ACHN (cell line): ENCODE measurements around the gene TGFBI.

Source experiments
- DNase-seq: peaks from one replicate; pipeline ENCODE4 v3.0.0-alpha.2; 2015
- in situ Hi-C: cut with HindIII; loops from 2 replicates; pipeline ENCODE4 v1.10.0; 2017; ENCODE audit warnings: low sequenced_read_pairs, low pct_ligation_motif_present, low pct_unique_long_range_greater_than_20kb

TGFBI gene

DNA sequence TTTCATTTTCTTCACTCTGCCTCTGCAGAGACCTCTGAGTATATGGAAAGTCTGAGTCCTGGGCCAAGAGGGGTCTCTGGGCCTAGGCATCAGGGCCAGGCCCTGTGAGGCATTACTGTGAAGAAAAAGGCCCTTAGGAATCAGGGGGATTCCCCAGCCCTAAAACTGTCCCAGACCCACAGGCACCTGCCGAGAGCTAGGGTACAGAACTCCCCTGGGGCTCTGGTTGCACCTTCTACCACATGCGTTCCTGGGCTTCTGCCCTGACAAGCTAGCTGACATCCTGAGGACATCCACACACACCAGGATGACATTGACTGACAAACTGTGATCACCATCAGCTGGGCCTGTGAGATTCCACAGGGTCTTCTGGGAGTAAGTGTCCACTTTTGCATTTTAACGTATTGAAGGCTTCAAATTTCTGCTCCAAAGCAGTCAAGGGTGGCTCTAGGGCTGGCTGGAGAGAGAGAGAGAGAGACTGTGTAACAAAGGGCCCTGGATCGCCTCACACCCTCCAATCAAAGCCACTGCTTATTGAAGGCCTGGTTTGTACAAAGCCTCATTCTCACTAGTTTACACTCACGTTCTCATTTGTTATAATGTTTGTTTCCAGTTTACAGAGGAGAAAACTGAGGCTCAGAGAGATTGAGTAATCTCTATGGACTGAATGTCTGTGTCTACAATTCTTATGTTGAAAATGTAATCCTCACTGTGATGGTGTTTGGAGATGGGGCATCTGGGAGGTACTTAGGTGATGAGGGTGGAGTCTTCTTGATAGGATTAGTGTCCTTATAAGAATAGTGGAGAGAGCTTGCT lies 45.1 kb downstream of the TGFBI start:
- in situ Hi-C loops = no loop called here
- no peak for DNase-seq

DNA sequence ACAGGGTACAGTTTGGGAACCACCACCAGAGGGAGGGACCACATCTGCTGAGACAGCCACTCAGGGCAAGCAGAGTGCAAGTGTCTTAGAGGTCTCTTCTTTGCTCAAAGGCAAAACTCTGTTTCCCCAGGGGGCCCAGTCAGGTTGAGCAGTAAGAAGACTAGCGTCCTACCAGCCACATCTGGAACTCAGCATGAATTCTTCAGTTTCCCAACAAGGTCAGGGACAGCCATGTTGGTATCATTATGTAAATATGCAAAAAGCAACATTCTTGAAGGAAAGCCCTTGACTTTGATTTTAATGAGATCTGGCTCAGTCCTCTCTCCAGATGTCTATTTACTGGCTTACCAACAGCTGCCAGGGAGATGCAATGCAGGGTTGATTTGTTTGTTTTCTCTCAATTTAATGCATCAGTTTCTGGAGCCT lies 46.7 kb downstream of the TGFBI start:
- in situ Hi-C loops = no loop called here
- DNase-seq = no peak

DNA sequence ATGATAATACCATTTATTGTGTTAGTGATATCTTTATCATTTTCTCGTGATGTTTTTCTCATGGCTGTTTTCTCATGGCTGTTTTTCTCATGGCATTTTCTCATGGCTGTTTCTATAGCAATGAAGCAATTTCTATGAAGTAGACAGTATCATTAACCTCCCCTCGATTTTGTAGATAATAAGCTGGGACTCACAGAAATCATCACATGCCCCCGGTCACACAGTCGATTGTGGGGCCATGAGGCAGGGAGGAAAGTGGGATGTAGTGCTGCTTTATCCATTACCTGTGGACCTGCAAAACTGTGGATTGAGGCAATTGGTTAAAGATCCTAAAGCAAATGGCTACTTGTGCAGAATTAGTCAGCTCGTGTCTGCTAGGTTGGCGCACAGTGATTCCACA lies 47.3 kb downstream of the TGFBI start:
- in situ Hi-C loops = no loop called here

DNA sequence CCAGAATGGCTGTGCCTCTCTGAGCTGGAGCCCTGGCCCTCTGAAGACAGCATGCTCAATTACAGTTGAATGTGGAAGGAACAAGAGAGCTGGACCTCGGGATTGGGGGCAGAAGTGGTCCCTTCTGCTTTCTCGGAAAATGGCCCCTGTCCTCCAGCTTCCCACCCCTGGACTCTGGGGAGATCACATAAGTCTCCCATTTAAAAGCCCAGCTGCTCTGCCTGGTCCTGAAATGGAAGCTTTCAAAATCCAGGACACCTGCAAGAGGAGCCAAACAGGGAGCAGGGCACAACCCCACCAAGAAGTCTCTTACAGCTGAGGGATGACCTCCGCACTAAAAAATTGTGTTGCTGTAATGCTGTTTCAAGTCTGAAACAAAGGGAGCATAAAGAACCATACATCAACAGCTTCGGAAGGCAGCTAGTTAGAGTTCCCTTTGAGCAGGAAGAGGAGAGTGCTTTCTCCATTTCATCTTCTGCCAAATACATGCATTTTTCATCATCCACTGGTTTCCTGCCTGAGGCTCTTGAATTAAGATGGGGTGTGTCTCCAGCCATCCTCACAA lies 48.2 kb downstream of the TGFBI start:
- DNase-seq = no peak
- in situ Hi-C loops = no loop called here

More for the DNA sequence above, 47.3 kb downstream of the TGFBI start:
- DNase-seq = no peak

DNA sequence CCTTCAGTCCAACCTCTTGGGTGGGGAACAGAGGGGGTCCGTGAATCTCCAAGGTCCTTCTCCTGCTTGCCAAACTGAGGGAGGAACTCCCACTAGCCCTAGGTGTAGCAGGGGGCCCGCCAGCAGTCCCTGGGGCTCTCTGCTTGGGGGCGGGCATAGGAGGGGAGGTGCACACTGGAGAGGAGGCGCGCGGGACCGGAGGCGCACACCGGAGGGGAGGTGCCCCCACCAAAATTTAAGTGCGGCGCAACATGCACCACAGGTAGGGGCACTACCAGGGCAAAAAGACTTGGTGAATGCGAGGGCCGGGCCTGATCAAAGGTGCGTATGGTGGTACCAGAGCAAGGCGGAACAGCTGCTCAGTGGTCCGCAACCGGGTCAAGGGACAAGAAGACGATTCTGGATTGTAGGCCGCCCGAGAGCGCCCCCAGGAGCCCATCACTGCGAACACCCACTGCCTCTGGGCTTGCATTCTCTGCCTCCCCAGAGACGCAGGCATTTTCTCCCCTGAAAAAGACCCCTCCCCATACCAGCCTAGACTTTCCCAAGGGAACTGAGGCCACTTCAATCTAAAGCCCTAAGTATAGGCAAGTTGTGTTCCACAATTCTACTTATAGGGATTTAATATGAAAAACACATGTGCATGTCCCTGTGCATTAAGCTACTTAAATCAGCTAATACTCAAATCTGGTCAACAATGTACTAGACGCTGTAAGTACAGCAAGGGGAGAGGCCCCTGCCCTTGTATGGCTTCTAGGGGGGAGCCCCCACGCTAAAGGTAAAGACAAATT lies 50.6 kb downstream of the TGFBI start:
- in situ Hi-C loops = no loop called here
- DNase-seq = no peak

DNA sequence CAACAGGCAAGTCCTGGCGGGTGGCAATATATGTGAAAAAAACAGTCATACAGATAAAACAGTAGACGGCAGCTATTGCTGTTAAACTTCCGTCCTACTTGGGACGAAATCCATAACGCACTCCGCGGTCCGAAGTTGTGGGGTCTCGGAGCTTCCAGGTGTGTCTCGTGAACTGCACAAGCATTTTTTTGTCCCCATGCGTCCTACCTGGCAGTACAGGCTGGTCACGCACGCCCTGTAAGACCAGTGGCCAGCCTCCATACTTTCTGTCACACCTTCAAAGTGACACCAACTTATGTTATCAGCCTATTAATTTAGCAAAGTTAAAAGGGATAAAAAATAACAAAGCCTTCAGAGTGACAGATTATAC lies 51.3 kb downstream of the TGFBI start:
- peak; percentile 17 for DNase-seq
- in situ Hi-C loops = no loop called here

DNA sequence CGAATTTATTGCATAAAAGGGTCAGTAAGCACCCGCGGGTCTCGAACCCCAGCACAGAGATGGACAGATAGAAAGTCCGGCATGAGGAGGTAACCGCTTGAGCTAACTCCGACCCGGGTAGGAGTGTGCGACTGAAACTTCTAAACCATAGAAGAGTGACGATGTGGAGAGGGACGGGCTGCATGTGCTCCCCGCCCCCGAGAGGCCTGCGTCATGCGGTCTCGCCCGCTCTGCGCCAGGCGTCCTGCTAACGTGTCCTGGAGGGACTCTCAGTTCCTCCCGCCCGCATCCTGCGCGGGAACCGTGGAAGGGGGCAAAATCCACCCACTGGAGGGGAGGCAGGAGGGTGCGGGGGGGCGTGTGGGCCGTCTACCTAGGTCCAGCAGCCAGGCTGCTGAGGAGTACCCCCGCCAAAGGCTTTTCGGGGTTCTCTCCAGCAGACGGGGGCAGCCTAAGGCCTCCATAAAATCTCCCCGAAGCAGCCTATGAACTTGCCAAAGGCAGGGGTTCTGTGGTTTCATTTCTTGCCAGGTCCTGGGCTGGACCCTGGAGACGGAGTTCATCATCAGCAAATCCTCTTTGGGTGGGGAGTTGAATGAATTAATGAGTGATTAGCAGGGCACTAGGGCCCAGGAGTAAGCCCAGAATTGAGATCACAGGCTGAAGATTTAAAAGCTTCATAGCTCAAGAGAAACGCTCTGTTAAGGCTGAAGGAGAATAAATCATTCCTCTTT lies 51.9 kb downstream of the TGFBI start:
- in situ Hi-C loops = no loop called here
- peak; percentile 95 for DNase-seq

DNA sequence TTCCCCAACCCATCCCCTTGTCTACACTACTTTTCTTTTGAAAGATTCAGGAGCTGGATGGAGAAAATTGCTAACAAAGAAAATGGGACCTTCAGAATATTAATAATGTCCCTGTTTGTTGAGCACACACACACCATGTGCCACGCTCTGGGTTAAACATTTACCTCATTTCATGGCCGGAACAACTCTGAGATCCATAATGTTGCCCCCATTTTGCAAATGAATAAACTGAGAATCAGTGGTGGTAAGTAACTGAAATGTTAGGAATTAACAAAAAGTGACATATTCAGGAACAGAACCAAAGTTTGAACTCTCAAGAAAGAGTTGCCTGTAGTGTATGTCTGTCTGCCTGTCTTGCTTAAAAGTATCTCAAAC lies 52.4 kb downstream of the TGFBI start:
- in situ Hi-C loops = no loop called here
- peak; percentile 45 for DNase-seq

DNA sequence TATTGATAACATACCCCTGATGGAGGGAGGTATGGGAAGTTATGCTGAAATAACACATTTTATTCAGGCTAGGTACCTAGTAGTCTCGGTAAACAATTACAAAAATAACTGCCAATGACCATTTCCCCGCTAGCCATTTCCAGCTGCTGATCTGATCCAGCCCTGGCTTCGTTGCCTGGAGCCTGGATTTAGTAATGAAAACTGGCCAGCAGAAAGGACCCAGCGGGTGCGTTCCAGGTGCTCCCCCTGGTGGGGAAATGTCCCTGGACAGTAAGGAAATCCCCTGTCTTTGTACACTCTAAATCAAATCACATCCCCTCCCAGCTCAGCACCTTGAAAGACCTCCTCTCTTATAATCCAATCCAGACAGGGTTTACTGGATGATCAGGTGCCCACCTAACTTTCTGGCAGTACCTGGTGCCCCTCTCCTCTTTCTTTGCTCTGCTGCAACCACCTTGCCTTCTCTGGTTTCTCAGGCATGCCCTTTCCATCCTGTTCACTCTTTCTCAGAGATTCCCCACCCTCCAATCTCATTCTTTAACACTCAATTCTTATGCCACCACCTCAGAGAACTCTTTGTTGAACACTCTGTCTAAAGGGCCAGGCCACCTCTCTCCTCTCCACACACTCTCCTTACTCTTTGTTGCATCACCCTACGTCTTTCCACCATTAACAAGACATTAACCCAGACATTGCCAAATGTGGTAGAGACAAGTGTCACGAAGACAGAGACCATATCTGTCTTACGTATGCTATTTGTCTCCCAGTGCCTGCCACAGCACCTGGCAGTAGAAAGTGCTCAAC lies 53.8 kb downstream of the TGFBI start:
- in situ Hi-C loops = no loop called here
- peak; percentile 76 for DNase-seq

DNA sequence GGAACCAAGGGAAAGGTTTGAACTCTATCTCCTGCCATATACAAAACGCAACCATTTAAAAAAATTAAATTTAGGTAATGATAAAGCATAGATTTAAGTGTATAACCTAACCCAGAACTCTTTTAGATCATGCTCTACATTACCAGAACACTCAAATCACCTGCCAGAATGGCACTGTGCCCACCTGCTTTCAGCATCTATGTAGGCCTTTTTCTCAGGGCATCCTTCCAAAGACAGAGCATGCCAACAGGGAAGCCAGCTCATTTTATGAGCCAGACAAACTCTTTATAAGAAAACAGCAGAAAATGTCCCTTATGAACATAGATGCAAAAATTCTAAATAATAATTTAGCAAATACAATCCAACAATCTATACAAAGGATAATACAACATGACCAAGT lies 55.9 kb downstream of the TGFBI start:
- no peak for DNase-seq
- in situ Hi-C loops = no loop called here

DNA sequence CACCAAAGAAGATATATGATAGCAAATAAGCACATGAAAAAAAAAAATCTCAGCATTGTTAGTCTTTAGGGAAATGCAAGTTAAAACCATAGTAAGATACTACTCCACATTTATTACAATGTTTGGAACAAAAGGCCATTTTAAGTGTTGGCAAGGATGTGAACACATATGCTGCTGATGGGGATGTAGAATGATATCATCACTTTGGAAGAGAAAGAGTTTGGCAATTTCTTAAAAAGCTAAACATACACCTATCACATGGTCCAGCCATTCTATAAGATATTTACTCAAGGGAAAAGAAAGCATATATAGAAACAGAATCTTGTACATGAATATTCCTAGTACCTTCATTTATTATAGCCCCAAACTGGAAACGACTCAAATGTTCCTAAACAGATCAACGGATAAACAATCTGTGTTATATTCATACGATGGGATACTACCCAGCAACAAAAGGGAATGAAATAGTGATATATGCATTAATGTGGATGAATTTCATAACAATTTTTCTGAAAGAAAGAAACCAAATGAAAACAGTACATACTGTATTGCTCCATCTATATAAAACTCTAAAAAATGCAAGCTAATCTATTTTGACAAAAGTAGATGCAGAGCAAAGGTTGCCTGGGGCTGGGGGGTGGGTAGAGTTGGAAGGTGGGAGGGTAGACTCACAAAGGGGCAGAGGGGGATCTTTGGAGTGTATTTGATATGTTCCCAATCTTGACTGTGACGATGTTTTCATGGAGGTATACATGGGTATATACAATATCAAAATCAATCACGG lies 58.2 kb downstream of the TGFBI start:
- DNase-seq = no peak
- in situ Hi-C loops = no loop called here

DNA sequence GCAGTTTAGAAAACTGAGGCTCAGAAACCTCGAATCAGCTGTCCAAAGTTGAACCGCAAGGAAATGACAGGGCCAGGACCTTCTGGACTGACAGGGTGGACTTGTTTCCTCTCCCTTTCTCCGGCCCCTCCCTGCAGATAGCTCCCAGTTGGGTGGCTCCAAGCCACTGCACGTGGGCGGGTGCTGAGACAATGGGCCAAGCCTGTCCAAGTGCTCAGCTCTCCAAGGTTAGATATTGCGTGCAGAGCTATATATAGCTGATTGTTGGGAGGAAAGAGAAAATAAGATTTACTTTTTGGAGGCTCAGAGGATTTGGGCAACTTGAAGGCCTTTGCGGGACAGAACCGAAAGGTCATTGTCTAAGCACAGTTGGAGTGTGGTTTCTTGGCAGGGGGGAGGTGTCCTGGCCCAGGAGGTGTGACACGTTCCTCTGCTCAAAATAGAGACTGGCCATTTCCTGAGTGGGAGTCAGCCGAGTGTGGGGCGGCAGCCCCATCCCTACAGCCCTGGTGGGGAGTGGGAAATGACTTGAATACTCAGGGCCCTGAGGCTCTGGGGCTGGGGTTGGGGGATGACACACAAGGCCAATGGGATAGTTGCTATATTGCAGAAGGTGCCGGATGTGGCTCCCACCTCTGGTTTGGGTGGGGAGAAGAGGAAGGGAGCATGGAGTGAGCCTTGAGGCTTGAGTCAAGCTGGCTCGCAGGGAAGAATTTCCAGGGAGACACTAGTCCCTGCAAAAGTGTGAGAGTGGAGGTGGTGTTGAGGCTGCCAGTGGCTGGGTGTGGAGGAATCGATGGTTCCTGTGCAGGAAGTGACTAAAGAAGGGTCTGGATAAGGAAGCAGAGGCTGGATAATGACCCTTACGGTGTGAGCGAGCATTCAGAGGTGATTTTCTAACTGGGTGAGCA lies 59.4 kb downstream of the TGFBI start:
- in situ Hi-C loops = no loop called here
- DNase-seq = no peak

DNA sequence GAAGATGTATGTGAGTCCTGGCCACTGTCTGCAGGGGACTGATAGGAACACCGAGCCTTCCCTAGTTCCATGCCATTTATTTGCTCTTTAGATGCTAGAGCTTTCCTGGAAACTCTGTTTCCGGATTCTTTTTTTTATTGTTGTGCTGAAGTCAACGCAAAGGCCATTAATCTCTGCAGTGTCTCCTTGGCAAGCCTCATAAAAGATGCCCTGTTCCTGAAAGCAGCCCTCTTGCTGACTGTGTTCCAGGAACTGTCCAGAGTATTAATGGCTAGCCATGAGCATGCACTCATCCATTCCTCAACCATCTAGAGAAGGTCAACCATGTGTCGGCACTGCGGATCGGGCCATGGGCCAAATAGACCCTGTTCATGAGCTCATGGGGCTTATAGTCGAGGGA lies 61.0 kb downstream of the TGFBI start:
- in situ Hi-C loops = no loop called here
- no peak for DNase-seq

DNA sequence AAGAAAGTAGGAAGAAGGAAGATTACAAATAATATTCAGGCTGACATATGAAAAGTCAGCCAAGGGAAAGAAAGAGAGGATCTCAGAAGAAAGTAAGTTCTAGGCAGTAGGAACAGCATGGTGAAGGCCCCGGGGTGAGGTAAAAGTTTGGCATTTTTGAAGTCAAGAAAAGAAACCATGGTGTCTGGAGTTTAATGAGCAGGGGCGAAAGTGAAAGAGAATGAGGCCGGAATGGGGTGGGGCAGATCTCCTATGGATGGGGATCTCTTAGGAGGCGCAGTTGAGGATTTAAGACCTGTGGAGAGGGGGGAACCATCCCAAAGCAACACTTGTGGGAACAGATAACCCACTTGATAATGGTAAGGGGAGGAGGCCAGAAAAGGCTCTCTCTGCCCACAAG lies 61.5 kb downstream of the TGFBI start:
- in situ Hi-C loops = no loop called here
- DNase-seq = no peak

DNA sequence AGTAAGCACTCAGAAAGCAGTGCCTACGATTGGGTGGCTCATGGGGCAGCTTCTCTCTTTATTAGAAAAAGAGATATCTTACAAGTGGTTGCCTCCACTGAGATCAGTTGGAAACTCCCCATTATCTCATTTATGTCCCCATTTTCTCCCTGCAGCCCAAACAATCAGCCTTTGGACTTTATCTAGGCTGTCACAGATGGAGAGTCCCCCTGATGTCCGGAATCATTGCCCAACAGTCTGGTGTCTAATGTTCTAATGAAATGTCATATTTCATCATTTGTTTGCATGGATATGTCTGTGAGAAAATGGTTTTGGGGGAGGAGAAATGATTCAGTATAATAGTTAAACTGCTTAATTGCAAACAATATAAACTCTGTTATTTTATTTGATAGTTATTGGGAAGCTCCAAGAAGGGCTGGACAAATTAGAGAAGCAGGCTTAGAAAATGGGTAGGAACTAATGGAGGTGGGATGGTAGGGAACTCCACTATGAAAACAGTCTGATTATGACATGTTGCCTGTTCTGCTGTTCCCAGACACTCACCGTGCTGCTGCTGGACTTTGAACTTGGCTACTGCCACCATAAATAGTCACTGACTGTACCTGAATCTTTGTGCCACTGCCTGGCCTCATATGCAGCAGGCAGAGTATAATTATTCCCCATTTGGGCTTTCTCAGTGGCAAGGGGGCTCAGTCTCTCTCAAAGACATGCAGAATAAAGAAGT lies 65.6 kb downstream of the TGFBI start:
- no peak for DNase-seq
- in situ Hi-C loops = no loop called here
